ENCODE results near the gene VAT1L. TPM values are rescaled to one million over a fixed set of nuclear protein-coding genes. Genes with fewer than 3 reads are reported as not detected.

Gene VAT1L
- total and polyA plus RNA-seq, 10 of the 15 experiments (the other 5 are each of a cell fraction or from before 2014, with no cell fraction given) = 0.06 to 0.18 (median 0.10) TPM; not detected in 5

DNA sequence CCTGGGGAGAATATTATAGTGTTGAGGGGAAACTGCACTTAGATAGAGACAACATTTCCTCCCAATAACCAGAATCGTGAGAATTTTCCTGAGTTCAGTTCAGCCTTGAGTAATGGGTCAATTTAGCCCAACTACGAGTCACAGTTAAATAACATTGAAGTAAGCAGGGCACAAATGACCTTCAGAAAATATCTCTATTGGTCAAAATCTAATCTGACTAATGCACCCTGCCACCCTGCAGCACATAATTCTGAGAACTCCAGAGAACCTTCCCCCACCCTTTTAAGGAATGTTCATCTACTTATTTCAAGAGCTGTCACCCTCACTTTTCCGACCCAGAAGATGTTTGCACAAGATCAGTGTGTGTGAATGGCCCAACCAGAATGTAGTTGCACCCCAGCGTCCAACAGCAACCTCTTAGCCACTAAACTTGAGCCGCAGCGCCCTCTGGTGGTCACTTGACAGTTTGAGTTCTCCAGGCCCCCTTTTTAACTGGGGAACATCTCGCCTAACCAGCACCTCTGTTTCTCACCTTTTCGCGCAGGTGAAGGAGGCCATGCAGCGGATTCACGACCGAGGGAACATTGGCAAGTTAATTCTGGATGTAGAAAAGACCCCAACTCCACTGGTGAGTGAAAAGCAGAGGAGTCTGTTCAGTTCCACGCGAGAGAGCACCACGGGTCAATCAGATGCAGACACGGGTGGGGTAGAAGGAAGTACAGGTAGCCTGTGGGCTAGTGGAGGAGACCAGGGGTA, 183.1 kb downstream of the VAT1L start (continued):
- TF ChIP-seq, protein P1, sequence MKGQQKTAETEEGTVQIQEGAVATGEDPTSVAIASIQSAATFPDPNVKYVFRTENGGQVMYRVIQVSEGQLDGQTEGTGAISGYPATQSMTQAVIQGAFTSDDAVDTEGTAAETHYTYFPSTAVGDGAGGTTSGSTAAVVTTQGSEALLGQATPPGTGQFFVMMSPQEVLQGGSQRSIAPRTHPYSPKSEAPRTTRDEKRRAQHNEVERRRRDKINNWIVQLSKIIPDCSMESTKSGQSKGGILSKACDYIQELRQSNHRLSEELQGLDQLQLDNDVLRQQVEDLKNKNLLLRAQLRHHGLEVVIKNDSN (IDR thresholded peaks at IDR 0.05; ENCODE audit: borderline replicate concordance, extremely low read length, insufficient read depth, low read depth, low read length) = no peak
- TF ChIP-seq RUNX3 (IDR thresholded peaks at IDR 0.05; ENCODE audit: low read length) (peak; percentile 14; the same call in 1 of the 2 replicates), TARDBP (IDR thresholded peaks at IDR 0.05; ENCODE audit: borderline replicate concordance) (no peak), SMC3 (IDR thresholded peaks at IDR 0.05; ENCODE audit: borderline replicate concordance, low read length) (peak; percentile 97), RAD21 (IDR thresholded peaks at IDR 0.05; ENCODE audit: insufficient read depth, low read depth, low read length) (peak; percentile 96), YY1 (IDR thresholded peaks at IDR 0.05; ENCODE audit: low read depth, low read length) (peak; percentile 59; the same call in 1 of the 2 replicates)

DNA sequence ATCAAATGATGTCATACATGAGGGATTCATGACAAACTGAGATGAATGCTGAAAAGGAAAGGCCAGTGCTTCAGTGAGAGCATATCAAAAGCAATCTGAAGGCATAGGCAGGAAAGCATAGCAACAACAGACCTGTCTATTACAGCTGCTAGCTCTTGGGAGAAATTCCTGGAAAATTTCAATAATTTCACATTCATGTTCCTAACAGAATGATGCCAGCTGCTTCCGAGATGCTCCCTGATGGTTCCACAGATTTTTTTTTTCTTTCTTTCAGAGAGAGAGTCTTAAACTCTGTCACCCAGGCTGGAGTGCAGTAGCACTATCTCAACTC, 183.7 kb downstream of the VAT1L start:
- H3K4me2 ChIP-seq (ENCODE audit: control insufficient read depth, insufficient read depth) = no peak overlapping the region
- H3K27me3 ChIP-seq (replicated peaks in 1 of 2; ENCODE audit: control insufficient read depth in 2 of 2, insufficient read depth in 2 of 2, low read length in 1 of 2) = no peaks in the 10 kb centered on the region
- no peaks in the 10 kb centered on the region for H3K9me3 ChIP-seq (replicated peaks; ENCODE audit: control insufficient read depth, insufficient read depth, low read length)
- H2AFZ ChIP-seq (ENCODE audit: control insufficient read depth, low read depth, low read length) = no peak overlapping the region
- ATAC-seq (no peak), FAIRE-seq (no peak), DNase-seq (ENCODE audit: low read depth, low spot score) (no peak)
- 0% methylated on average over 1 of the region's 1 CpG for WGBS (ENCODE audit: insufficient coverage, insufficient replicate concordance, low lambda C conversion rate, missing lambda C conversion rate)
- no peaks in the 10 kb centered on the region for H4K20me1 ChIP-seq (ENCODE audit: control insufficient read depth, insufficient read depth)
- SMC1A ChIA-PET (ENCODE audit: uncharacterized antibody, unreplicated experiment) = no interaction called here
- no peaks in the 10 kb centered on the region for H3K36me3 ChIP-seq (ENCODE audit: control insufficient read depth in 2 of 2, insufficient read depth in 2 of 2, low read length in 1 of 2)
- BruUV-seq (replicated peaks) = no TSS peak
- intact Hi-C loops (cut with micrococcal nuclease; ENCODE audit: unreplicated experiment) (loop anchor here (10.0 kb wide), 2 partner anchors 367 to 737 kb away; no protein-coding TSS in a partner anchor), in situ Hi-C loops (cut with MboI) (loop anchor here (5.0 kb wide), 1 partner anchor 295 kb away; no protein-coding TSS in a partner anchor)
- H3K4me1 ChIP-seq (ENCODE audit: control insufficient read depth, insufficient read depth, low read length) = no peaks in the 10 kb centered on the region
- RAD21 ChIA-PET (ENCODE audit: unreplicated experiment) = interaction anchor here (1.3 kb wide), 1 partner anchor 21 kb away, joined by 3 read pairs; no protein-coding TSS in a partner anchor
- H3K9ac ChIP-seq (ENCODE audit: control insufficient read depth, insufficient read depth, low read length) = no peak overlapping the region
- H3K79me2 ChIP-seq (ENCODE audit: control insufficient read depth, insufficient read depth, low read length) = no peaks in the 10 kb centered on the region
- H3K27ac ChIP-seq (ENCODE audit: control insufficient read depth, insufficient read depth) = no peak overlapping the region
- POLR2A ChIA-PET = no interaction called here
- H3K4me3 ChIP-seq = no peak overlapping the region
- CTCF ChIA-PET = interaction anchor here (0.8 to 2.1 kb wide), 8 partner anchors 9 to 297 kb away, joined by 3 to 8 read pairs (median 4); no protein-coding TSS in a partner anchor
- TF ChIP-seq PAX5 (IDR thresholded peaks at IDR 0.05; ENCODE audit: borderline replicate concordance, low read depth, low read length) (no peak), GATAD2B (conservative IDR thresholded peaks at IDR 0.05; ENCODE audit: low read depth) (no peak), NRF1 (conservative IDR thresholded peaks at IDR 0.05; ENCODE audit: low read depth, low read length) (no peak), STAT3 (IDR thresholded peaks at IDR 0.05; ENCODE audit: low read depth, low read length) (no peak), DPF2 (IDR thresholded peaks at IDR 0.05) (no peak), NR2F1 (conservative IDR thresholded peaks at IDR 0.05) (no peak), IKZF1 (conservative IDR thresholded peaks at IDR 0.05) (no peak), ATF7 (IDR thresholded peaks at IDR 0.05; ENCODE audit: low read depth) (no peak), LARP7 (IDR thresholded peaks at IDR 0.05) (no peak), SIN3A (IDR thresholded peaks at IDR 0.05; ENCODE audit: low read depth, low read length) (no peak), GABPA (IDR thresholded peaks at IDR 0.05; ENCODE audit: low read depth) (no peak)
- TF ChIP-seq, protein P1 (IDR thresholded peaks at IDR 0.05; ENCODE audit: borderline replicate concordance, extremely low read length, insufficient read depth, low read depth, low read length) = no peak
- TF ChIP-seq, protein P2, sequence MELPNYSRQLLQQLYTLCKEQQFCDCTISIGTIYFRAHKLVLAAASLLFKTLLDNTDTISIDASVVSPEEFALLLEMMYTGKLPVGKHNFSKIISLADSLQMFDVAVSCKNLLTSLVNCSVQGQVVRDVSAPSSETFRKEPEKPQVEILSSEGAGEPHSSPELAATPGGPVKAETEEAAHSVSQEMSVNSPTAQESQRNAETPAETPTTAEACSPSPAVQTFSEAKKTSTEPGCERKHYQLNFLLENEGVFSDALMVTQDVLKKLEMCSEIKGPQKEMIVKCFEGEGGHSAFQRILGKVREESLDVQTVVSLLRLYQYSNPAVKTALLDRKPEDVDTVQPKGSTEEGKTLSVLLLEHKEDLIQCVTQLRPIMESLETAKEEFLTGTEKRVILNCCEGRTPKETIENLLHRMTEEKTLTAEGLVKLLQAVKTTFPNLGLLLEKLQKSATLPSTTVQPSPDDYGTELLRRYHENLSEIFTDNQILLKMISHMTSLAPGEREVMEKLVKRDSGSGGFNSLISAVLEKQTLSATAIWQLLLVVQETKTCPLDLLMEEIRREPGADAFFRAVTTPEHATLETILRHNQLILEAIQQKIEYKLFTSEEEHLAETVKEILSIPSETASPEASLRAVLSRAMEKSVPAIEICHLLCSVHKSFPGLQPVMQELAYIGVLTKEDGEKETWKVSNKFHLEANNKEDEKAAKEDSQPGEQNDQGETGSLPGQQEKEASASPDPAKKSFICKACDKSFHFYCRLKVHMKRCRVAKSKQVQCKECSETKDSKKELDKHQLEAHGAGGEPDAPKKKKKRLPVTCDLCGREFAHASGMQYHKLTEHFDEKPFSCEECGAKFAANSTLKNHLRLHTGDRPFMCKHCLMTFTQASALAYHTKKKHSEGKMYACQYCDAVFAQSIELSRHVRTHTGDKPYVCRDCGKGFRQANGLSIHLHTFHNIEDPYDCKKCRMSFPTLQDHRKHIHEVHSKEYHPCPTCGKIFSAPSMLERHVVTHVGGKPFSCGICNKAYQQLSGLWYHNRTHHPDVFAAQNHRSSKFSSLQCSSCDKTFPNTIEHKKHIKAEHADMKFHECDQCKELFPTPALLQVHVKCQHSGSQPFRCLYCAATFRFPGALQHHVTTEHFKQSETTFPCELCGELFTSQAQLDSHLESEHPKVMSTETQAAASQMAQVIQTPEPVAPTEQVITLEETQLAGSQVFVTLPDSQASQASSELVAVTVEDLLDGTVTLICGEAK (IDR thresholded peaks at IDR 0.05; ENCODE audit: borderline replicate concordance) = no peak
